Sciatic nerve (tissue), 2 donors: ENCODE results near the gene ODF4. TPM values are rescaled to one million over a fixed set of nuclear protein-coding genes. Genes with fewer than 3 reads are reported as not detected.
A peak's percentile ranks its signal among the peaks of the same experiment; 100 is the strongest.
"Not testable (repeated sequence)": the region's sequence is repeated elsewhere in the genome, so short reads cannot be mapped to it uniquely, and the experiment has no call there.

Experiments
- ATAC-seq: fragments of 200-7000 bp; cut with Tn5 transposase; one replicate; pipeline ENCODE4 v1.9.1; 2020; ENCODE audit warnings: mild to moderate bottlenecking, moderate library complexity
- DNase-seq: peaks from one replicate; pipeline ENCODE4 v3.0.0-alpha.2; 2020; ENCODE audit warnings: low spot score
- intact Hi-C: fragments of 100-400 bp; cut with DNase I; formaldehyde crosslinking; loops from one replicate; pipeline ENCODE4 v1.14.2; 2022
- total RNA-seq: library from RNA; stranded (reverse); fragmentation: NEBNext Ultra II Directional; extraction: Animal tissue kit (Norgen Biotek cat#: 25700); gene quantifications from one replicate; pipeline ENCODE4 v1.2.1, GENCODE V29; 2021
- donor health status: DM: no; HTN: no; CAD: no.
- donor health status: DM: no; HTN: no; CAD: no.

Gene ODF4
- total RNA-seq, 1 donor from 2014 or later, result not detected

DNA sequence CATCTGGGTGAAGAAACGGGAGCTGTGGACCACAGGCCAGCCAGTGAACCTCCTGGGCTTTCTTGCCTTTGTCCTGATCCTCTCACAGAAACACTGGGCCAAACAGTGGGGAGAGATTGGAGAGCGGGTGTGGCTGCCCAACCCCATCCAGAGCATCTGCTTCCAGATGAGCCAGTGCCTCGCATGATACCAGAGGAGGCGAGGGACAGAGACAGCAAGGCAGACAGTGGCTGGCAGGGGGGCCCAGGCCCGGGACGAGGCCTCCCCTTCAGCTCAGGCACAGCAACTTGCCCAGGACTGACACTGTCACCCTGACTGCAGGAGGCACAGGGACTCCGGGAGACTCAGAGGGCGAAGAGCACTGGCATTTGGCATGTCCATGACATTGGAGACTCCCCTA is 17.6 kb upstream of the ODF4 start:
- ATAC-seq (no peak), DNase-seq (no peak)
- intact Hi-C loops, result no loop called here

DNA sequence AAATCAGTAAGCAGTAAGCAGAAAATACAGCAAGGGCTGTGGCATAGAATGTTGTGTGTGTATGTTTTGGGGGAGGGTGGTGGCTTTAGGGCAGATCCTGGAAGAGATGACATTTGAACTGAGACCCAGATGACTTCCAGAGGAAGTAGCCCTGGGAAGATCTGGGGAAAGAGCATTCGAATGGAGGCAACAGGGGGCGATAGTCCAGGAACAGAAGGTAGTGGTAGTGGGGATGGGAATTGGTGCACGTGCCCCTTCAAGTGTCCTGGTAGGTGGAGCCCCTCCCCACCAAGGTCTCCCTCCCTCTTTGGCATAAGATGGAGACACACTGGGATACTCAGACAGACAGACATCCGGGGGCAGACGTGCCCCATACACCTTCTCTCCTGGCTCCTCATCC is 15.5 kb upstream of the ODF4 start:
- intact Hi-C loops, result no loop called here
- no peak for ATAC-seq
- no peak for DNase-seq

DNA sequence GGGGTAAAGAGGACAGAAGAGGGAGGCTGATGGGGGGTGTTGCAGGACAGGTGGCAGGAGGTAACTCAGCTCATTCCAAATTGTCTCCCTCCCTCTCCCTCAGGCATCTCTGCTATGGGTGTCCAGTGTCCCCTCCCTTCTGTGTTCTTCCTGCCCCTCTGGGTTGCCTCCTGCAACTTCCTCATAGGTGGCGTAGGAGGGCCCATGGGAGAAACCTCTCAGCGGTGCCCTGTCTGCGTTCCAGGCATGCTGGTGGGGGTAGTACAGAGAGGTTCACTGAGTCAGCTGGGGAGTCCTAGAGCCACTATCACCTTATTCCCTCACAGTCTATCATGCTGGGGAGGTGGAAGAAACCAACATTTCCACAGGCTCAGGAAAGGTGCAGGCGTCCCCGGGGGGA is 14.7 kb upstream of the ODF4 start:
- intact Hi-C loops, result no loop called here
- no peak for ATAC-seq
- no peak for DNase-seq

- peak; percentile 69 for DNase-seq
- peak; percentile 83 for ATAC-seq
Observed at GRCh38 chr17:8326511-8327302, 12.9 kb upstream of the ODF4 start.

GRCh38 chr17:8327303-8327649 is 12.4 kb upstream of the ODF4 start:
- intact Hi-C loops, result no loop called here
- ATAC-seq (peak; percentile 65), DNase-seq (no peak)

More at GRCh38 chr17:8326511-8327302, 12.9 kb upstream of the ODF4 start:
- intact Hi-C loops, result no loop called here

DNA sequence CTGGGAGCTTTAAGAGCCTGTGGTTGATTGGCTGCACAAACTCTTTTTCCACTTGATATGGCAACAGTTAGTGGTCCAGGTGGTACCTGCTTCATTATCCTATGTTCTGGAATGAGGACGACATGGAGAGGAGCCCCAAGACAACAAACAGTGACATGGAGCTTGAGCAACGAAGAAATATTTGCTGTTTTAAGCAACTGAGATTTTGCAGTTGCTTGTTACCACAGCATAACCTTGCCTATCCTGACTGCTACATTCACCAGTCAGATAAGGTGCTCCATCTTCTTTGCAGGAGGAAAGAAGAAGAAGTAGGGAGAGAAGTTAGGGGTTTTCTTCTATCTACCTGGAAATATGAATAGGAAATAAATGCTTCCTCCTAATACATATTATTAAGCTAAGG is 7.5 kb upstream of the ODF4 start:
- DNase-seq, result no peak
- intact Hi-C loops, result no loop called here

DNA sequence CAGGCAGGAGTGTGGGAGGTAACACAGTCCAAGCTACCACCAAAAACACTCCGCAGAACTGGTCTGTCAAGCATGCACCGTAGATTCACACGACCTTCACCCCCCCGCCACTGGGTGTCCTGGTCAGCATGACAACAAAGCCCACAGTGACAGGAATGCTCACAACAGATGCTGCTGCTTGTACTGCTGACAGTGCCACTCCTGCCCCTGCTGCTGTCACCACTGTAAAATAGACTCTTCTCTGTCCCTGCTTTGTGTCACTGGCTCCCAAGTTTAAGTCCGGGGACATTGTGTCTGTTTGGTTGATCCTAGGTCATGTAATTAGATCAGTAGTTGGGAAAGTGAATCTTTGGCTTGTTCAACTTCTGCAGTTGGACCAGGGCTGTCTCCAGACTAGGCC is 7.0 kb upstream of the ODF4 start:
- DNase-seq (no peak), ATAC-seq (no peak)
- intact Hi-C loops, result no loop called here

More for the DNA sequence above, 7.5 kb upstream of the ODF4 start:
- no peak for ATAC-seq

GRCh38 chr17:8333281-8333680 is 6.4 kb upstream of the ODF4 start:
- DNase-seq, result no peak
- ATAC-seq, result no peak
- intact Hi-C loops, result no loop called here

DNA sequence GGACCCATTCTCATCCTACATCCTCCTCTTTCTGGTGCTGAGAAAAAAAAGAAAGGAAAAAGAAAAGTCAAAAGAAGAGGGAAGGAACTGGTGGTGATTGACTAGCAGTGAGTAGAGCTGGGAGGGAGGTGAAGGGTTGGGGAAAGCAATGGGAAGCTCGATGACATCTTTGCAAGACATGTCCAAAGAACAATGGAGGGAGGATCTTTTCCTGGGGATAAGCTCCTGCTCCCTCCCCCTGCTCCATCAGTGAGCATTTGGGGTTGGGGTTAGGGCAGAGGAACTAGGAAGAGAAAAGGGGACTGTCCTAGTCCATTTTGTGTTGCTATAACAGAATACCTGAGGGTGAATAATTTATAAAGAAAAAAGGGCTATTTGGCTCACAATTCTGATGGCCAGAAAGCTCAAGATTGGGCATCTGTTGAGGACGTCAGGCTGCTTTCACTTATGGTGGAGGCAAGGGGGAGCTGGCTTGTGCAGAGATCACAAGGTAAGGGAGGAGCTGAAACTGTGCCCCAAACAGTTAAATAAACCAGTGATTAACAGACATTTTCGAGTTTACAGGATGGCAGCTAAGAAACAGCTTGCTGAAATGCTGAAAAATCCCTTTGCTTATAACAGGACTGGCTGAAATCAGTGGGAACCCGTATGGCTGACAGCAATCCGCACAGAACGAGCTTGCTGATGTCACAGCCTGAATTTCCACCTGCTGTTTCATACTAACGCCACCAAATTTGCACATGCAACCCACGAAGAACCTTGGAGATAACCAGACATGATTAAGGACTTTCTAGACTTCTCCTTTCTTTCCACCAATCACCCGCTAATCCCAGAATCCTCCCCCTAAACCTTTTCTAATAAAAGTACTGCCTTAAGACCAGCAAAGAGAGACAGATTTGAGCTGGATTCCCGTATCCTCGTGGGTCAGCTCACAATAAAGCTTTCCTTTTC is 1.6 kb upstream of the ODF4 start:
- no peak for DNase-seq
- intact Hi-C loops, result no loop called here
- peak; percentile 41 for ATAC-seq

- ATAC-seq (no peak), DNase-seq (no peak)
- intact Hi-C loops, result no loop called here
Observed at GRCh38 chr17:8338753-8339140, 893 bp upstream of the ODF4 start.

DNA sequence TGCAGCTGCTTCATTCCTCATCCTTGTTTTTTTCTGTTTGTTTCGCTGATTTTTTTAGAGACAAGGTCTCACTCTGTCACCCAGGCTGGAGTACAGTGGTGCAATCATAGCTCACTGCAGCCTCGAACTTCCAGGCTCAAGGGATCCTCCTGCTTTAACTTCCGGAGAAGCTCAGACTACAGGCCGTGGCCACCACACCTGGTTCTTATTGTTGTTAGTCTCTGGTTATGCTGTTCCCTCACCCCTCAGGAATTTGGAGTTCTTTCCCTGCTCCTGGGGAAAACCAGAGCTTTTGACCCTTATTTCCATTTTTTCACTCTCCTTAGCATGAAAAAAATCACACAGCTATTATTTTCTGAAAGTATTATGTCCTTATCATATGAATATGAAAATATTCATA is 1.8 kb downstream of the ODF4 start:
- intact Hi-C loops, result no loop called here
- ATAC-seq (no peak), DNase-seq (no peak)

GRCh38 chr17:8345052-8345690 is 5.5 kb downstream of the ODF4 start:
- DNase-seq (no peak), ATAC-seq (no peak)
- intact Hi-C loops, result no loop called here

DNA sequence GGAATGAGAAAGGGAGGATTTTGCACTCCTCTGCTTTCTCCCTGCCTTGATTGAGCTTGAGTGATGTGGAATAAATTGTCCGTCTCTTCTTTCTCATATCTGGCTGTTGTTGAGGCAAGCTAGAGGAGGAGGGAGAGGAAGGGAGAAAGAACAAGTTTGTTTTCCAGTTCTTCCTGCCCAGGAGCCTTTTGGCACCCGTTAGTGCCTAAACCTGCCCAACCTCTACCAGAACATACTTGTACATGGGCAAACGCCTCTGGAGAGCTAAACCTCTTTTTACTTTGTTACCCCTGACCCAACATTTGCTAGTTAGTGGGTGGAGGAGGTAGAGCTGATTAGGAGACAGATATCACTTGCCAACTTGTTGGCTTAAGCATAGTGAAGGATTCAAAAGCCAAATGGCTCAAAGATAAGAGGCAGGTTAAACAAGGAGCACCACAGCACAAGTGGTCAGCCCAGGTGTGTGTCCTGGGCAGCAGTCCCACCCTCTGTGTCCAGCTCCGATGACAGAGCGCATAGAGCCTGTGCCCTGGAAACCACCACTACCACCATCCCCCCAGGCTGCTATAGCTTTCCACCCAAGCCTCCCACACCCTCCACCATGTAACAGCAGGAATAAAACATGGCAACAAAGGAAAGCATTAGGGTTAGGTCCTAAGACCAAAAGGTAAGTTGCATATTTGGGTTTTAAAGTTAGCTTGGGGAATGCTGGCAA is 6.5 kb downstream of the ODF4 start:
- DNase-seq (no peak), ATAC-seq (no peak)
- intact Hi-C loops, result no loop called here

DNA sequence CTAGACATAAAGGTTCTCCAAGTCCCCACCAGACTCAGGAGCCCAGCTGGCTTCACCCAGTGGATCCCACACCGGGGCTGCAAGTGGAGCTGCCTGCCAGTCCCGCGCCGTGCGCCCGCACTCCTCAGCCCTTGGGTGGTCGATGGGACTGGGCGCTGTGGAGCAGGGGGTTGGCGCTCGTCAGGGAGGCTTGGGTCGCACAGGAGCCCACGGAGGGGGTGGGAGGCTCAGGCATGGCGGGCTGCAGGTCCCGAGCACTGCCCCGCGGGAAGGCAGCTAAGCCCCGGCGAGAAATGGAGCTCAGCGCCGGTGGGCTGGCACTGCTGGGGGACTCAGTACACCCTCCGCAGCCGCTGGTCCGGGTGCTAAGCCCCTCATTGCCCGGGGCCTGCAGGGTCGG is 7.4 kb downstream of the ODF4 start:
- intact Hi-C loops, DNase-seq, ATAC-seq: not testable (repeated sequence)

- no peak for DNase-seq
- intact Hi-C loops, result no loop called here
- no peak for ATAC-seq
Observed at GRCh38 chr17:8350339-8350738, 10.7 kb downstream of the ODF4 start.

DNA sequence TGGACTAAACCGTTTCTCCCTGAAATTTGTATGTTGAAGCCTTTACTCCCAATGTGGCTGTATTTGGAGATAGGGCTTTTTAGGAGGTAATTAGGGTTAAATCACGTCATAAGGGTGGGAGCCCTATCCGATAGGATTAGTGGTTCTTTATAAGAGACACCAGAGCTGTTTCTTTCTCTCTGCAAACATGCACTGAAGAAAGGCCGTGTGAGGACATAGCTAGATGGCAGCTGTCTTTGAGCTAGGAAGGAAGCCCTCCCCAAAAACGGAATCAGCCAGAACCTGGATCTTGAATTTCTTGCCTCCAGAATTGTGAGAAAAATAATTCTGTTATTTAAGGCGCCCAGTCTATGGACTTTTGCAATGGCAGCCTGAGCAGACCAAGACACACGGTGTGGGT is 14.1 kb downstream of the ODF4 start:
- intact Hi-C loops, result no loop called here
- DNase-seq, result no peak
- ATAC-seq, result no peak

GRCh38 chr17:8354236-8354635 is 14.6 kb downstream of the ODF4 start:
- ATAC-seq (no peak), DNase-seq (no peak)
- intact Hi-C loops, result no loop called here

GRCh38 chr17:8357910-8358309 is 18.3 kb downstream of the ODF4 start:
- intact Hi-C loops, result no loop called here
- DNase-seq, result no peak
- no peak for ATAC-seq

- ATAC-seq (peak; percentile 98), DNase-seq (no peak)
- intact Hi-C loops, result no loop called here
Observed at GRCh38 chr17:8359769-8360168, 20.1 kb downstream of the ODF4 start.
